Measurements from ENCODE around the gene STX3. TPM values are rescaled to one million over a fixed set of nuclear protein-coding genes. Genes with fewer than 3 reads are reported as not detected.

Gene STX3
- total and polyA plus RNA-seq, 2 donors (not counting 3 experiments of a cell fraction or from before 2014, with no cell fraction given) = 40.3 to 49.7 TPM

GRCh38 chr11:59801160-59801706, 46.1 kb downstream of the STX3 start:
- no peak overlapping the region for H3K4me2 ChIP-seq (ENCODE audit: insufficient read depth, low read length)
- CTCF ChIA-PET = interaction anchor here (0.7 to 5.0 kb wide), 18 partner anchors 9 to 450 kb away, joined by 3 to 120 read pairs (median 4); partner anchors contain the start of genes PATL1 and STX3

GRCh38 chr11:59801981-59802638, 46.9 kb downstream of the STX3 start:
- TF ChIP-seq, protein P1, sequence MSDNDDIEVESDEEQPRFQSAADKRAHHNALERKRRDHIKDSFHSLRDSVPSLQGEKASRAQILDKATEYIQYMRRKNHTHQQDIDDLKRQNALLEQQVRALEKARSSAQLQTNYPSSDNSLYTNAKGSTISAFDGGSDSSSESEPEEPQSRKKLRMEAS (IDR thresholded peaks at IDR 0.05; ENCODE audit: insufficient read depth, insufficient read length) = no peak
- TF ChIP-seq MYC (IDR thresholded peaks at IDR 0.05; ENCODE audit: low read depth, low read length) = no peak
- TF ChIP-seq FOS (IDR thresholded peaks at IDR 0.05; ENCODE audit: borderline replicate concordance, insufficient read depth, low read length) = peak; percentile 2
- no peak for TF ChIP-seq EZH2 (IDR thresholded peaks at IDR 0.05; ENCODE audit: borderline replicate concordance, low read depth, low read length, severe bottlenecking)
- no peak for TF ChIP-seq CTCF (IDR thresholded peaks at IDR 0.05; ENCODE audit: extremely low read depth in 1 of 2, insufficient read depth in 1 of 2, low read depth in 1 of 2, low read length in 2 of 2)
- TF ChIP-seq JUN (IDR thresholded peaks at IDR 0.05; ENCODE audit: borderline replicate concordance, insufficient read depth, insufficient read length, low read depth) = no peak
- TF ChIP-seq GATA2 (IDR thresholded peaks at IDR 0.05; ENCODE audit: insufficient read depth, insufficient read length, low read depth, low read length) = no peak
- no peak for TF ChIP-seq POLR2A (IDR thresholded peaks at IDR 0.05; ENCODE audit: low read depth, low read length)
- peak overlapping the region; percentile 51 for H3K9ac ChIP-seq (replicated peaks; ENCODE audit: extremely low read depth, insufficient read depth, low read length)

More at GRCh38 chr11:59801160-59801706, 46.1 kb downstream of the STX3 start:
- FAIRE-seq (no peak), DNase-seq (ENCODE audit: low read depth, low spot score) (peak; percentile 39)
- Histone ChIP-seq H3K9me3 (replicated peaks; ENCODE audit: control insufficient read depth, insufficient read depth, low read length) (no peaks in the 10 kb centered on the region), H3K4me1 (ENCODE audit: control insufficient read depth, extremely low read depth, insufficient read depth, low read length) (peaks cover 9% of the 10 kb centered on the region), H3K36me3 (ENCODE audit: control insufficient read depth in 2 of 2, extremely low read depth in 1 of 2, insufficient read depth in 2 of 2, low read length in 2 of 2) (peaks cover 16 to 30% of the 10 kb centered on the region in 2 experiments), H3K9ac (replicated peaks; ENCODE audit: extremely low read depth, insufficient read depth, low read length) (no peak overlapping the region), H3K27ac (ENCODE audit: insufficient read depth, low read depth, low read length) (peak overlapping the region; percentile 83), H3K79me2 (ENCODE audit: control insufficient read depth, insufficient read depth, low read length) (no peaks in the 10 kb centered on the region), H3K4me3 (replicated peaks in 1 of 3; ENCODE audit: insufficient read depth in 1 of 3, low read depth in 1 of 3, low read length in 3 of 3) (no peak overlapping the region), H3K9me1 (replicated peaks; ENCODE audit: control insufficient read depth, extremely low read depth, insufficient read depth, low read length) (no peaks in the 10 kb centered on the region), H2AFZ (ENCODE audit: low read depth, low read length) (no peak overlapping the region), H3K27me3 (ENCODE audit: control insufficient read depth in 2 of 2, insufficient read depth in 2 of 2, low read length in 2 of 2) (no peaks in the 10 kb centered on the region), H4K20me1 (replicated peaks; ENCODE audit: control insufficient read depth, extremely low read depth, insufficient read depth, low read length) (no peaks in the 10 kb centered on the region)
- intact Hi-C loops (cut with micrococcal nuclease) (loop anchor here (5.0 kb wide), 1 partner anchor 249 kb away; no protein-coding TSS in a partner anchor), dilution Hi-C loops (cut with MboI; ENCODE audit: extremely low pct_ligation_motif_present, low sequenced_read_pairs) (no loop called here)
- no peak for TF ChIP-seq JUN (IDR thresholded peaks at IDR 0.05; ENCODE audit: borderline replicate concordance, insufficient read depth, insufficient read length, low read depth)
- no peak for TF ChIP-seq FOS (IDR thresholded peaks at IDR 0.05; ENCODE audit: borderline replicate concordance, insufficient read depth, low read length)
- TF ChIP-seq POLR2AphosphoS5 (IDR thresholded peaks at IDR 0.05; ENCODE audit: insufficient read depth, low read depth, low read length) = no peak
- no peak for TF ChIP-seq GATA2 (IDR thresholded peaks at IDR 0.05; ENCODE audit: insufficient read depth, insufficient read length, low read depth, low read length)
- POLR2A ChIA-PET = interaction anchor here (0.8 kb wide), 2 partner anchors 10 to 46 kb away, joined by 3 read pairs; partner anchors contain the start of genes MRPL16 and STX3
- no TSS peak for BruUV-seq (replicated peaks)

More at GRCh38 chr11:59801981-59802638, 46.9 kb downstream of the STX3 start:
- Histone ChIP-seq H3K4me2 (ENCODE audit: insufficient read depth, low read length) (no peak overlapping the region), H2AFZ (ENCODE audit: low read depth, low read length) (no peak overlapping the region), H3K27ac (ENCODE audit: insufficient read depth, low read depth, low read length) (peak overlapping the region; percentile 83), H3K27me3 (ENCODE audit: control insufficient read depth in 2 of 2, insufficient read depth in 2 of 2, low read length in 2 of 2) (no peaks in the 10 kb centered on the region), H3K4me3 (replicated peaks in 1 of 3; ENCODE audit: insufficient read depth in 1 of 3, low read depth in 1 of 3, low read length in 3 of 3) (no peak overlapping the region), H3K9me1 (replicated peaks; ENCODE audit: control insufficient read depth, extremely low read depth, insufficient read depth, low read length) (no peaks in the 10 kb centered on the region), H3K9me3 (replicated peaks; ENCODE audit: control insufficient read depth, insufficient read depth, low read length) (no peaks in the 10 kb centered on the region), H3K36me3 (ENCODE audit: control insufficient read depth in 2 of 2, extremely low read depth in 1 of 2, insufficient read depth in 2 of 2, low read length in 2 of 2) (peaks cover 19 to 29% of the 10 kb centered on the region in 2 experiments), H3K79me2 (ENCODE audit: control insufficient read depth, insufficient read depth, low read length) (no peaks in the 10 kb centered on the region), H4K20me1 (replicated peaks; ENCODE audit: control insufficient read depth, extremely low read depth, insufficient read depth, low read length) (no peaks in the 10 kb centered on the region), H3K4me1 (ENCODE audit: control insufficient read depth, extremely low read depth, insufficient read depth, low read length) (peaks cover 9% of the 10 kb centered on the region)
- intact Hi-C loops (cut with micrococcal nuclease) = loop anchor here (1.0 to 5.0 kb wide), 6 partner anchors 15 to 265 kb away; partner anchors contain the start of gene PATL1
- ChIA-PET CTCF (interaction anchor here (0.7 to 5.0 kb wide), 20 partner anchors 10 to 449 kb away, joined by 3 to 120 read pairs (median 4); partner anchors contain the start of genes PATL1 and STX3), POLR2A (interaction anchor here (0.6 to 0.8 kb wide), 3 partner anchors 9 to 299 kb away, joined by 3 to 4 read pairs (median 3); partner anchors contain the start of genes MRPL16 and STX3)
- dilution Hi-C loops (cut with MboI; ENCODE audit: extremely low pct_ligation_motif_present, low sequenced_read_pairs) = no loop called here
- TSS peak; percentile 32 for BruUV-seq (replicated peaks)
- FAIRE-seq = peak; percentile 59
- DNase-seq (ENCODE audit: low read depth, low spot score) = peak; percentile 80
